Fibroblast of lung (primary cell): ENCODE measurements around the gene MMP3.

ENCODE experiments used
- EZH2 ChIP-seq: IDR thresholded peaks from 2 replicates; pipeline ENCODE4 v1.5.1; 2012; ENCODE audit warnings: low read length, control low read depth, mild to moderate bottlenecking; ENCODE audit errors: missing control alignments
- TF ChIP-seq, protein P1 (sequence below), 2 donors: IDR thresholded peaks in 1 of 2; conservative IDR thresholded peaks in 1 of 2; 1 replicate in 1 of 2; 2 replicates in 1 of 2; pipeline ENCODE4 v1.5.1; 2011 to 2012; ENCODE audit warnings: low read length in 2 of 2, control low read depth in 1 of 2, inconsistent platforms in 1 of 2, low read depth in 1 of 2, mild to moderate bottlenecking in 1 of 2

- TF ChIP-seq, protein P1, sequence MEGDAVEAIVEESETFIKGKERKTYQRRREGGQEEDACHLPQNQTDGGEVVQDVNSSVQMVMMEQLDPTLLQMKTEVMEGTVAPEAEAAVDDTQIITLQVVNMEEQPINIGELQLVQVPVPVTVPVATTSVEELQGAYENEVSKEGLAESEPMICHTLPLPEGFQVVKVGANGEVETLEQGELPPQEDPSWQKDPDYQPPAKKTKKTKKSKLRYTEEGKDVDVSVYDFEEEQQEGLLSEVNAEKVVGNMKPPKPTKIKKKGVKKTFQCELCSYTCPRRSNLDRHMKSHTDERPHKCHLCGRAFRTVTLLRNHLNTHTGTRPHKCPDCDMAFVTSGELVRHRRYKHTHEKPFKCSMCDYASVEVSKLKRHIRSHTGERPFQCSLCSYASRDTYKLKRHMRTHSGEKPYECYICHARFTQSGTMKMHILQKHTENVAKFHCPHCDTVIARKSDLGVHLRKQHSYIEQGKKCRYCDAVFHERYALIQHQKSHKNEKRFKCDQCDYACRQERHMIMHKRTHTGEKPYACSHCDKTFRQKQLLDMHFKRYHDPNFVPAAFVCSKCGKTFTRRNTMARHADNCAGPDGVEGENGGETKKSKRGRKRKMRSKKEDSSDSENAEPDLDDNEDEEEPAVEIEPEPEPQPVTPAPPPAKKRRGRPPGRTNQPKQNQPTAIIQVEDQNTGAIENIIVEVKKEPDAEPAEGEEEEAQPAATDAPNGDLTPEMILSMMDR (conservative IDR thresholded peaks at IDR 0.05 in 1 of 2, IDR thresholded peaks at IDR 0.05 in 1 of 2; ENCODE audit: low read depth in 1 of 2, low read length in 2 of 2) = no peak
- TF ChIP-seq EZH2 = no peak
Observed at GRCh38 chr11:102882389-102883024, 39.1 kb upstream of the MMP3 start.
